GM12878 (cell line): Measurements from ENCODE around the gene NDN. TPM values are rescaled to one million over a fixed set of nuclear protein-coding genes. Genes with fewer than 3 reads are reported as not detected.

Experiments
- ATAC-seq: fragments of 200-7000 bp; cut with Tn5 transposase; 3 replicates; pipeline ENCODE4 v1.9.1; 2020; ENCODE audit warnings: mild to moderate bottlenecking, moderate library complexity
- BruUV-seq: library from RNA; stranded (reverse); fragments of 400-500 nt; replicated peaks from 2 replicates; lab custom pipeline; 2021; lab: Mats Ljungman, UMichigan
- CTCF ChIA-PET: fragments of 300-600 bp; sonication (Branson Sonifier 250); formaldehyde crosslinking; extraction: SDS; loops from one replicate; lab custom pipeline; 2021; ENCODE audit warnings: inconsistent platforms; lab: Yijun Ruan, JAX
- POLR2A ChIA-PET: fragments of 350-600 bp; formaldehyde crosslinking; extraction: SDS; loops from one replicate; lab custom pipeline; 2021; ENCODE audit warnings: inconsistent platforms; lab: Charles Lee
- RAD21 ChIA-PET: fragments of 300-600 bp; sonication (Branson Sonifier 250); formaldehyde crosslinking; loops from one replicate; lab custom pipeline; 2023; ENCODE audit warnings: antibody characterized with exemption; ENCODE audit not compliant: unreplicated experiment; lab: Charles Lee
- SMC1A ChIA-PET: fragments of 300-600 bp; sonication (Branson Sonifier 250); formaldehyde crosslinking; loops from one replicate; lab custom pipeline; 2023; ENCODE audit not compliant: unreplicated experiment, uncharacterized antibody; lab: Charles Lee
- DNase-seq: peaks from one replicate; pipeline ENCODE4 v3.0.0-alpha.2; 2011; ENCODE audit warnings: low read depth, low spot score
- FAIRE-seq: peaks from 3 replicates; lab custom pipeline; 2011; peaks lifted over from hg19 to GRCh38; lab: Jason Lieb, UNC
- H2AFZ ChIP-seq: 2 replicates; pipeline ENCODE4 v1.6.0; 2011; ENCODE audit warnings: low read depth, low read length, control low read depth; ENCODE audit not compliant: control insufficient read depth
- H3K27ac ChIP-seq: 2 replicates; pipeline ENCODE4 v1.5.1; 2011; ENCODE audit warnings: control low read depth; ENCODE audit not compliant: control insufficient read depth, insufficient read depth
- H3K27me3 ChIP-seq, 2 experiments: replicated peaks in 1 of 2; 2 replicates each; pipeline versions ENCODE4 v1.6.0 to v1.6.1; 2011; ENCODE audit warnings: low read length in 1 of 2; ENCODE audit not compliant: control insufficient read depth in 2 of 2, insufficient read depth in 2 of 2
- H3K36me3 ChIP-seq, 2 experiments: 2 replicates each; pipeline ENCODE4 v1.5.1; 2011; ENCODE audit warnings: low read length in 1 of 2; ENCODE audit not compliant: control insufficient read depth in 2 of 2, insufficient read depth in 2 of 2
- H3K4me1 ChIP-seq: 2 replicates; pipeline ENCODE4 v1.6.1; 2011; ENCODE audit warnings: mild to moderate bottlenecking, low read length, moderate library complexity, mixed read lengths; ENCODE audit not compliant: control insufficient read depth, insufficient read depth
- H3K4me2 ChIP-seq: 2 replicates; pipeline ENCODE4 v1.6.0; 2011; ENCODE audit warnings: control low read depth; ENCODE audit not compliant: control insufficient read depth, insufficient read depth
- H3K4me3 ChIP-seq: fragments of 200-600 bp; sonication (generic); 2 replicates; pipeline ENCODE4 v1.5.1; 2016
- H3K79me2 ChIP-seq: 2 replicates; pipeline ENCODE4 v1.6.0; 2011; ENCODE audit warnings: low read length; ENCODE audit not compliant: control insufficient read depth, insufficient read depth
- H3K9ac ChIP-seq: 2 replicates; pipeline ENCODE4 v1.8.0; 2011; ENCODE audit warnings: low read length, control low read depth, mixed read lengths; ENCODE audit not compliant: control insufficient read depth, insufficient read depth
- H3K9me3 ChIP-seq: replicated peaks from 3 replicates; pipeline ENCODE4 v1.5.1; 2011; ENCODE audit warnings: mild to moderate bottlenecking, low read length; ENCODE audit not compliant: control insufficient read depth, insufficient read depth
- H4K20me1 ChIP-seq: 2 replicates; pipeline ENCODE4 v1.6.0; 2011; ENCODE audit not compliant: control insufficient read depth, insufficient read depth
- RELA ChIP-seq: fragments of 450-650 bp; IDR thresholded peaks from 2 replicates; pipeline ENCODE4 v1.8.0; 2014; ENCODE audit warnings: borderline replicate concordance; ENCODE audit not compliant: partially characterized antibody
- SRF ChIP-seq, 2 experiments: IDR thresholded peaks; 2 replicates each; pipeline ENCODE4 v1.6.1; 2011; ENCODE audit warnings: low read depth in 2 of 2, low read length in 2 of 2, mild to moderate bottlenecking in 1 of 2, moderate library complexity in 1 of 2
- TCF7 ChIP-seq: IDR thresholded peaks from 2 replicates; pipeline ENCODE4 v1.6.1; 2014; ENCODE audit warnings: antibody characterized with exemption, borderline replicate concordance
- YBX1 ChIP-seq: fragments of 450-650 bp; IDR thresholded peaks from 2 replicates; pipeline ENCODE4 v1.6.1; 2016; ENCODE audit warnings: antibody characterized with exemption
- ZNF622 ChIP-seq: fragments of 450-650 bp; IDR thresholded peaks from 2 replicates; pipeline ENCODE4 v1.6.1; 2017; ENCODE audit warnings: mild to moderate bottlenecking, inconsistent platforms
- WGBS: methylation state at CpG from one replicate; pipeline ENCODE4 v1.1.6; 2016; ENCODE audit warnings: low lambda C conversion rate; ENCODE audit not compliant: insufficient replicate concordance, insufficient coverage; ENCODE audit errors: missing lambda C conversion rate; 5-methylcytosine and 5-hydroxymethylcytosine counted together
- in situ Hi-C: fragments of 300-500 bp; cut with MboI; formaldehyde crosslinking; loops from 9 replicates; pipeline ENCODE4 v1.14.3; 2018; ENCODE audit warnings: mixed read lengths
- intact Hi-C: fragments of 100-400 bp; cut with micrococcal nuclease; formaldehyde crosslinking; loops from one replicate; pipeline ENCODE4 v1.14.2; 2022; ENCODE audit not compliant: unreplicated experiment
- polyA plus RNA-seq, 11 experiments: library from polyadenylated mRNA; depleted of rRNA in 4 of 11; unstranded in 6 of 11; stranded (reverse) in 5 of 11; fragments of >200 nt; fragmentation: Nextera tagmentation in 4 of 11; fragmentation: Illumina TruSeq in 1 of 11; extraction: Ambion mirVana in 4 of 11; extraction: Trizol in 1 of 11; gene quantifications; 1 replicate in 1 of 11; 2 replicates in 10 of 11; pipeline versions ENCODE4 v1.2.1 to v1.2.3, GENCODE V29; 2011 to 2016; ENCODE audit warnings: inconsistent platforms in 2 of 11, missing spikeins in 2 of 11, low read depth in 1 of 11
- total RNA-seq, 4 experiments: library from RNA; depleted of rRNA in 3 of 4; stranded (reverse); fragments of >200 nt in 3 of 4; fragmentation: Illumina TruSeq in 1 of 4; extraction: Trizol in 1 of 4; gene quantifications; 2 replicates each; pipeline versions ENCODE4 v1.2.1 to v1.2.3, GENCODE V29; 2013 to 2021
- TF ChIP-seq, protein P1 (sequence below): IDR thresholded peaks from 2 replicates; pipeline ENCODE4 v1.6.1; 2011; ENCODE audit warnings: borderline replicate concordance, low read depth, mild to moderate bottlenecking, moderate library complexity, low read length; ENCODE audit not compliant: insufficient read depth, poor library complexity, severe bottlenecking
- TF ChIP-seq, protein P2 (sequence below): fragments of 450-650 bp; IDR thresholded peaks from 2 replicates; pipeline ENCODE4 v1.6.1; 2018; ENCODE audit warnings: mild to moderate bottlenecking, low read depth, moderate library complexity; ENCODE audit not compliant: partially characterized antibody

The NDN gene
- total and polyA plus RNA-seq, 10 of the 15 experiments (the other 5 are each of a cell fraction or from before 2014, with no cell fraction given), result 0.10 to 0.13 TPM; not detected in 8

DNA sequence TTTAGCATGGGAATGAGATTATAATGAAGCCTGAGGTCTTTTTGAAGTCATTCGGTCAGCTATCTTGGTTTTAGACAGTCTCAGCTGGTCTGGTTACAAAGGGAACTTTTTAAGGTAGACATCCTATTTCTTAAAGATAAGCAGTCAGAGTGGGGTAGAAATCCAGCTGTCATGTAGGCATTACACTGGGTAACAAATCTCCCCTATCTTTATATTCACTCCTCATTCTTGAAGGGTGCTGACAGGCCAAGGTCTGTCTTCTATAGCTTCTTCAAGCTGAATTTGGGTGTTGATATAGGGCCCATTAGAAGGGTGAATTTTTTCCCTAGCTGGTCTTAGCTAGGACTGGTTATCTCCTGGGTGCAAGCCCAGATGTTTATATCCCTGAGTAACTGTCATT is 21.2 kb upstream of the NDN start:
- RAD21 ChIA-PET, result no interaction called here
- DNase-seq (no peak), ATAC-seq (no peak), FAIRE-seq (no peak)
- CTCF ChIA-PET, result no interaction called here
- intact Hi-C loops, result no loop called here
- POLR2A ChIA-PET, result no interaction called here
- H2AFZ ChIP-seq, result no peak overlapping the region
- WGBS, result 0% methylated on average over 1 of the region's 1 CpG
- H3K27ac ChIP-seq, result no peak overlapping the region
- SMC1A ChIA-PET, result no interaction called here
- TF ChIP-seq TCF7, result no peak
- TF ChIP-seq, protein P1, sequence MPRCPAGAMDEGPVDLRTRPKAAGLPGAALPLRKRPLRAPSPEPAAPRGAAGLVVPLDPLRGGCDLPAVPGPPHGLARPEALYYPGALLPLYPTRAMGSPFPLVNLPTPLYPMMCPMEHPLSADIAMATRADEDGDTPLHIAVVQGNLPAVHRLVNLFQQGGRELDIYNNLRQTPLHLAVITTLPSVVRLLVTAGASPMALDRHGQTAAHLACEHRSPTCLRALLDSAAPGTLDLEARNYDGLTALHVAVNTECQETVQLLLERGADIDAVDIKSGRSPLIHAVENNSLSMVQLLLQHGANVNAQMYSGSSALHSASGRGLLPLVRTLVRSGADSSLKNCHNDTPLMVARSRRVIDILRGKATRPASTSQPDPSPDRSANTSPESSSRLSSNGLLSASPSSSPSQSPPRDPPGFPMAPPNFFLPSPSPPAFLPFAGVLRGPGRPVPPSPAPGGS, result no peak
- TF ChIP-seq, protein P2, sequence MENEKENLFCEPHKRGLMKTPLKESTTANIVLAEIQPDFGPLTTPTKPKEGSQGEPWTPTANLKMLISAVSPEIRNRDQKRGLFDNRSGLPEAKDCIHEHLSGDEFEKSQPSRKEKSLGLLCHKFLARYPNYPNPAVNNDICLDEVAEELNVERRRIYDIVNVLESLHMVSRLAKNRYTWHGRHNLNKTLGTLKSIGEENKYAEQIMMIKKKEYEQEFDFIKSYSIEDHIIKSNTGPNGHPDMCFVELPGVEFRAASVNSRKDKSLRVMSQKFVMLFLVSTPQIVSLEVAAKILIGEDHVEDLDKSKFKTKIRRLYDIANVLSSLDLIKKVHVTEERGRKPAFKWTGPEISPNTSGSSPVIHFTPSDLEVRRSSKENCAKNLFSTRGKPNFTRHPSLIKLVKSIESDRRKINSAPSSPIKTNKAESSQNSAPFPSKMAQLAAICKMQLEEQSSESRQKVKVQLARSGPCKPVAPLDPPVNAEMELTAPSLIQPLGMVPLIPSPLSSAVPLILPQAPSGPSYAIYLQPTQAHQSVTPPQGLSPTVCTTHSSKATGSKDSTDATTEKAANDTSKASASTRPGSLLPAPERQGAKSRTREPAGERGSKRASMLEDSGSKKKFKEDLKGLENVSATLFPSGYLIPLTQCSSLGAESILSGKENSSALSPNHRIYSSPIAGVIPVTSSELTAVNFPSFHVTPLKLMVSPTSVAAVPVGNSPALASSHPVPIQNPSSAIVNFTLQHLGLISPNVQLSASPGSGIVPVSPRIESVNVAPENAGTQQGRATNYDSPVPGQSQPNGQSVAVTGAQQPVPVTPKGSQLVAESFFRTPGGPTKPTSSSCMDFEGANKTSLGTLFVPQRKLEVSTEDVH, result no peak
- no peak for TF ChIP-seq RELA
- TF ChIP-seq ZNF622, result no peak
- no peak for TF ChIP-seq SRF (IDR thresholded peaks at IDR 0.05; ENCODE audit: low read depth in 2 of 2, low read length in 2 of 2)
- TF ChIP-seq YBX1, result no peak
- no peaks in the 10 kb centered on the region for H3K4me1 ChIP-seq
- no peaks in the 10 kb centered on the region for H3K27me3 ChIP-seq
- H3K79me2 ChIP-seq, result no peaks in the 10 kb centered on the region
- no TSS peak for BruUV-seq
- H3K9me3 ChIP-seq, result no peaks in the 10 kb centered on the region
- no peak overlapping the region for H3K4me2 ChIP-seq
- no peak overlapping the region for H3K4me3 ChIP-seq
- H3K9ac ChIP-seq, result no peak overlapping the region
- in situ Hi-C loops, result no loop called here
- H3K36me3 ChIP-seq, result no peaks in the 10 kb centered on the region
- H4K20me1 ChIP-seq, result no peaks in the 10 kb centered on the region
